Gastroesophageal sphincter (tissue), 4 donors: ENCODE measurements around the gene CCDC60. TPM values are rescaled to one million over a fixed set of nuclear protein-coding genes. Genes with fewer than 3 reads are reported as not detected.

Source experiments
- ATAC-seq: fragments of 150-250 bp; one replicate; pipeline ENCODE4 v1.9.1; 2016; ENCODE audit warnings: mild to moderate bottlenecking, moderate library complexity
- H3K27ac ChIP-seq, 4 donors: fragments of 200-600 bp; sonication (generic) in 3 of 4; 1 replicate in 3 of 4; 2 replicates in 1 of 4; pipeline ENCODE4 v1.5.1; 2016 to 2019
- H3K27me3 ChIP-seq: fragments of 200-600 bp; sonication (generic); one replicate; pipeline ENCODE4 v1.5.1; 2019
- H3K36me3 ChIP-seq, 2 donors: fragments of 200-600 bp; sonication (generic); one replicate each; pipeline ENCODE4 v1.5.1; 2019; ENCODE audit warnings: control low read depth in 1 of 2
- H3K4me1 ChIP-seq, 3 donors: fragments of 200-600 bp; sonication (generic); 1 replicate in 2 of 3; 2 replicates in 1 of 3; pipeline ENCODE4 v1.5.1; 2016 to 2019; ENCODE audit warnings: control low read depth in 2 of 3
- H3K4me3 ChIP-seq, 2 donors: fragments of 200-600 bp; sonication (generic); one replicate each; pipeline ENCODE4 v1.5.1; 2019; ENCODE audit warnings: mild to moderate bottlenecking in 1 of 2, moderate library complexity in 1 of 2
- H3K9me3 ChIP-seq, 3 donors: fragments of 200-600 bp; sonication (generic); one replicate each; pipeline ENCODE4 v1.5.1; 2017 to 2019; ENCODE audit warnings: control low read depth in 2 of 3
- CTCF ChIP-seq, 4 experiments: fragments of 200-600 bp in 2 of 4; fragments of 450-650 bp in 2 of 4; sonication (generic) in 1 of 4; IDR thresholded peaks; one replicate each; pipeline ENCODE4 v1.5.1; 2017 to 2019; ENCODE audit warnings: antibody characterized with exemption in 4 of 4, mild to moderate bottlenecking in 2 of 4, moderate library complexity in 2 of 4
- EP300 ChIP-seq: sonication (generic); formaldehyde crosslinking; IDR thresholded peaks from one replicate; pipeline ENCODE4 v1.6.1; 2017; ENCODE audit warnings: antibody characterized with exemption, mild to moderate bottlenecking
- POLR2A ChIP-seq, 2 donors: fragments of 450-650 bp; IDR thresholded peaks; one replicate each; pipeline ENCODE4 v1.6.1; 2017; ENCODE audit warnings: antibody characterized with exemption in 2 of 2, mild to moderate bottlenecking in 2 of 2, moderate library complexity in 1 of 2
- POLR2AphosphoS5 ChIP-seq: sonication (generic); formaldehyde crosslinking; IDR thresholded peaks from one replicate; pipeline ENCODE4 v1.6.1; 2017; ENCODE audit warnings: antibody characterized with exemption
- WGBS, 2 donors: methylation state at CpG; one replicate each; pipeline ENCODE4 v1.1.5; 2018; ENCODE audit warnings: low coverage in 1 of 2; 5-methylcytosine and 5-hydroxymethylcytosine counted together
- total RNA-seq, 4 donors: library from RNA; depleted of rRNA; stranded (reverse); fragments of >200 nt; gene quantifications; one replicate each; pipeline ENCODE4 v1.1.0, GENCODE V29; 2016

Gene CCDC60
- total RNA-seq, 4 donors from 2014 or later, result 0.40 TPM; not detected in 3

DNA sequence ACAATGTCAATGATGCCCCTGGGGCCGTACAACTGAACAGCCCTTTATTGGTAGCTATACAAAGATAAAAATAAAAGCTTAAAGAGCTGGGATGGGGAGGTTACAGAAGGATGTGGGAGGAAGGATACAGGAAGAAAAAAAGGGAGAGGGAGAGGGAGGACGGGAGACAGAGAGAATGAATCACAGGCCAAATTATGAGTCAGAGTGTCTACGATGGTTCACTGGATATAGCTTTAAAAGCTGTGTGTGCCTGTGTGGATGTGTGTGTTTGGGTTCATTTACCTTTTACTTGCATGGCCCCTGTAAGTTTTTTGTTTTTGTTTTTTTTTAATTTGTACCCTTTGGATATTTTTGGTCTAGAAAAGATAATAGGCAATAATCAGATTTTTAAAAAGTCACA is 111.9 kb downstream of the CCDC60 start:
- Histone ChIP-seq H3K36me3 (no peaks in the 10 kb centered on the region), H3K4me3 (no peak overlapping the region), H3K9me3 (no peaks in the 10 kb centered on the region), H3K4me1 (no peaks in the 10 kb centered on the region), H3K27ac (no peak overlapping the region), H3K27me3 (peaks cover 37% of the 10 kb centered on the region)
- WGBS, 2 donors, result 23 to 26% methylated on average over 3 of the region's 3 CpGs
- TF ChIP-seq POLR2AphosphoS5 (no peak), POLR2A (IDR thresholded peaks at IDR 0.05) (no peak), EP300 (no peak), CTCF (IDR thresholded peaks at IDR 0.05) (no peak)
- no peak for ATAC-seq

DNA sequence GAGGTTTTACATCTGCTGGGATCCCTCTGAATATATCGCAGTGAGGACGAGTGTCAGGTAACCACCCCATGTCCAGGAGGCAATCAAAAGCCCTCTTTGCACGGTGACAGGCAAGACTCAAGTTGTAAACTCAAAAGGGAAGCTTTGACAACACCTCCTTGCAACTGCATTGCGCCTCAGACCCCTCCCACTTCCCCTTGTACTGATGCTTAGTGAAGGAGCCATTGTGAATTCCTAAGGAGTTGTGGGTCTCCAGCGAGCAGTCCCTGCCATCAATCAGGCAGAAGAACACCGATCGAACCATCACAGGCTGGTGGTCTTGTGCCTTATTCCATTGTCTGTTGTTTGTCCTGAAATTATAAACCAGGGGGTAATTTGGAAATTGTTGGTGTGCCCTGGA is 112.6 kb downstream of the CCDC60 start:
- ATAC-seq, result no peak
- Histone ChIP-seq H3K36me3 (no peaks in the 10 kb centered on the region), H3K27ac (no peak overlapping the region), H3K27me3 (peaks cover 30% of the 10 kb centered on the region), H3K9me3 (no peaks in the 10 kb centered on the region), H3K4me3 (no peak overlapping the region), H3K4me1 (no peaks in the 10 kb centered on the region)
- TF ChIP-seq POLR2AphosphoS5, result no peak
- no peak for TF ChIP-seq EP300
- TF ChIP-seq CTCF (IDR thresholded peaks at IDR 0.05), result no peak
- TF ChIP-seq POLR2A (IDR thresholded peaks at IDR 0.05), result no peak
- WGBS, 2 donors, result 46 to 63% methylated on average over 3 to 4 of the region's 7 CpGs

DNA sequence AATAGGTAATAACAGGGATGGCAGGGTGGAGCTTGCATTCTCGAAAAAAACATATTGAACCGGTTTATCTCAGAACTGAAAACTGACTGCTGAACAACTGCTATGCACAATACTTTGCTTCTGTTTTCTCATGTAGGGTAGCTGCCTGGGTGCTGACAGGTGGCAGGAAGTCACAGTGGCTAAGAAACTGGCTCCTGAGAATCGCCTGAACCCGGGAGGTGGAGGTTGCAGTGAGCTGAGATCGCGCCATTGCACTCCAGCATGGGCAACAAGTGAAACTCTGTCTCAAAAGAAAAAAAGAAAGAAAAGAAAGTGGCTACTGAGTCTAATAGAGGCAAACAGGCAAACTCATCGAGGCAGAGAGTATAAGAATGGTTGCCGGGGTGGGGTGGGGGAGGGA is 113.1 kb downstream of the CCDC60 start:
- no peak overlapping the region for H3K27ac ChIP-seq
- no peaks in the 10 kb centered on the region for H3K9me3 ChIP-seq
- no peaks in the 10 kb centered on the region for H3K4me1 ChIP-seq
- TF ChIP-seq POLR2AphosphoS5, result no peak
- no peak for TF ChIP-seq POLR2A (IDR thresholded peaks at IDR 0.05)
- no peak for TF ChIP-seq CTCF (IDR thresholded peaks at IDR 0.05)
- no peak for TF ChIP-seq EP300
- ATAC-seq, result no peak
- 80 to 81% methylated on average over 4 to 5 of the region's 8 CpGs for WGBS, 2 donors
- peaks cover 27% of the 10 kb centered on the region for H3K27me3 ChIP-seq
- no peak overlapping the region for H3K4me3 ChIP-seq
- H3K36me3 ChIP-seq, result no peaks in the 10 kb centered on the region

GRCh38 chr12:119448611-119449131 is 114.1 kb downstream of the CCDC60 start:
- no peaks in the 10 kb centered on the region for H3K36me3 ChIP-seq
- H3K4me3 ChIP-seq, result no peak overlapping the region
- TF ChIP-seq POLR2A (IDR thresholded peaks at IDR 0.05) (no peak), EP300 (no peak), POLR2AphosphoS5 (no peak), CTCF (IDR thresholded peaks at IDR 0.05) (no peak)
- H3K27me3 ChIP-seq, result peaks cover 22% of the 10 kb centered on the region
- no peaks in the 10 kb centered on the region for H3K4me1 ChIP-seq
- no peak for ATAC-seq
- no peak overlapping the region for H3K27ac ChIP-seq
- H3K9me3 ChIP-seq, result no peaks in the 10 kb centered on the region
- 24 to 27% methylated on average over 5 of the region's 5 CpGs for WGBS, 2 donors

DNA sequence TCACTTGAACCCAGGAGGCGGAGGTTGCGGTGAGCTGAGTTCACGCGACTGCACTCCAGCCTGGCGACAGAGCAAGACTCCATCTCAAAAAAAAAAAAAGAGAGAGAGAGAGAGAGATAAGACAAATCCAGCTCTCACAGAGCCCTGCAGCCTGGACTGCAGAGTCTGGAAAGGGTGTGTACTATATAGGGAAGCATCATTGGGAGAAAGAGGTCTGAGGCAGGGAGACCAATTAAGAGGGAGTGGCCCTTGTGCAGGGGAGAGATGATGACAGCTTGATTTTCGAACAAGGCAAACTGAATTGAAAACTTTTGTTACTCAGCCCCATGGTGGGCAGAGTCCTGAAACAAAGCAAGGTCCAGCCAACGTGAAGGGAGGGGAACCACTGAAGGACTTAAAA is 116.2 kb downstream of the CCDC60 start:
- no peaks in the 10 kb centered on the region for H3K4me1 ChIP-seq
- H3K36me3 ChIP-seq, result no peaks in the 10 kb centered on the region
- TF ChIP-seq EP300 (no peak), CTCF (IDR thresholded peaks at IDR 0.05) (no peak), POLR2AphosphoS5 (no peak), POLR2A (IDR thresholded peaks at IDR 0.05) (no peak)
- no peak overlapping the region for H3K4me3 ChIP-seq
- no peaks in the 10 kb centered on the region for H3K9me3 ChIP-seq
- no peak for ATAC-seq
- peaks cover 12% of the 10 kb centered on the region for H3K27me3 ChIP-seq
- 65% methylated on average over 2 of the region's 7 CpGs; no CpG with 5 or more reads in 1 of the 2 donors for WGBS, 2 donors
- H3K27ac ChIP-seq, result no peak overlapping the region
